Measurements from ENCODE around the gene NRG4.
"Not testable (repeated sequence)": the region's sequence is repeated elsewhere in the genome, so short reads cannot be mapped to it uniquely, and the experiment has no call there.

NRG4 gene

DNA sequence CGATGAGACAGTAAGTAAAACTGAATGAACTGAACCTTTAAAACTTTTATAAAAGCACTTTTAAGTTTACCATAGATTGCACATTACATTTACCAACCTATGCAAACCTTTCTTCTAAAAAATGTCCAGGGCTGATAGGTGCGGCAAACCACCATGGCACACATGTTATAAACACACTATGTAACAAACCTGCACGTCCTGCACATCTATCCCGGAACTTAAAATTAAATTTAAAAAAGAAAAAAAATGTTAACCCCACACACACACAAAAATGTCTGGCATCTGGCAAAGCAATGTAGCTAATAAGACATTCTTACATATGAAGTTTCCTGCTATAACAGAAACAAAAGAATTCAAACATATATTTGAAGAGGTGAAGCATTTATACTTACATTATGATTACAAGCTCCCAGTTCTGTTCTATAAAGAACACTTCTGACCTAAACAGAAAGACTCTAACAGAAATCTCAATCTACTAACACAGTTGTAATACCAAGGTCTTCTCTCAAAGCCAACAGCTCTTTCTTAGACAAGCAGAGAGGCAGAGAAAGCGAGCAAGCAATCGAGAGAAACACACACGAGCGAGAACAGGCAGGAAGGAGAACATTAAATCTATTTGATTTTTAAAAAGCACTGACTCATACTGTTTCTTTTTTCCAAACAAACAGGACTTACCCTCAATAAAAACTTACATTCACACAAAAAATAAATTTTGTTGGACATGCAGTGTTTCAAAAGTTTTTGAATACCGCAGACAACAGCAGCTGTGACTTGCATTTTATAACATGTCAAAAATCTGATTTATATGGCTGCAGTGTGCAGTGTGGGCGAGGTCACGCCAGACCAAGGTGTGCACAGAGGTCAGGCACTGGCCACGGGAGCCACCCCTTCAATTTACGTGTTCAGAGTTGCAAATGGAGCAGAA lies at the start of gene NRG4:
TSS of gene NRG4 (minus strand) at position 798 of the 925 bp plus-strand sequence. CDS start 1,194 bp downstream, outside the sequence.
- DNase-seq, result no peak

- no peak for DNase-seq
These were observed 49.5 kb upstream of the NRG4 start for GRCh38 chr15:76061700-76062099.

GRCh38 chr15:76060118-76060989 lies 48.1 kb upstream of the NRG4 start:
- no peak for DNase-seq

DNA sequence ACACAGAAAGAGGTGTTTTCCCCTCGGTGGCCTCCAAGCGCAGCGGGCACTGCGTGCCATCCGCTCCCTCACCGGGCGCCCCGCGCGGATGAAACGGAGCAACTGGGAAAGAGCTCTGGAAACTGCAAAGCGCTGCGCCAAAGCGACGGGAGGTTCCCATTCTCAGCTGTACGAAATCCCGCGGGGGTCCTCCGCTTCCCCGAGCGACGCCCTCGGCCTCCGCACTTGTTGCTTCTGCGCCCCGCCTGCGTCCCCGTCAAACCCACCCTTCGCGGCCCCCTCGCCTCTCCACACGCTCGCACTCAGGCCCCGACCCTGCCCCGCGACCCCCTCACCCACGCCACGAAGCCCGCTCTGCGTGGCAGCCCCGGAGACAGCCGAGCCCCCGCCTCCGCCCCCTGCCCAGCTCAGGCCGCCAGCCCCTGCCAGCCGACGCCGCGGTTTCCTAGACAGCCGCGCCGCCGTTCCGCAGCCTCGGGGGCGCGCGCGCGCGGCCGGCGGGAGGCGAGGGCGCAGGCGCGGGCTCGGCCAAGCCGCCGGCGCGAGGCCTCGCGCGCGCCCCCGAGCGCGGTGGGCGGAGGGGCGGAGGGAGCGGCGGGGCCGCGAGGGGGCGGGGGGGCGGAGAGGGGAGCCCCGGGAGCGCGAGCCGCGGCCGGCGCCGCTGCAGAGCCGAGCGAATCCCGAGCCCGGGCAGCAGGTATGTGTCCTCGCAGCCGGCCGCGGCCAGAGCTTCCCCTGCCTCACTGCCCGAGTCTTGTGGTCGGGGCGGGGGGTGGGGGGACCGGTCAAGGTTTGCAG lies 47.3 kb upstream of the NRG4 start, which contains the start of gene TMEM266:
TSS of gene TMEM266 (plus strand) at position 666 of the 798 bp plus-strand sequence. CDS start 74,279 bp downstream, outside the sequence.
- DNase-seq, result peak; percentile 34

- no peak for DNase-seq
These were observed 46.6 kb upstream of the NRG4 start for GRCh38 chr15:76058714-76059319.

DNA sequence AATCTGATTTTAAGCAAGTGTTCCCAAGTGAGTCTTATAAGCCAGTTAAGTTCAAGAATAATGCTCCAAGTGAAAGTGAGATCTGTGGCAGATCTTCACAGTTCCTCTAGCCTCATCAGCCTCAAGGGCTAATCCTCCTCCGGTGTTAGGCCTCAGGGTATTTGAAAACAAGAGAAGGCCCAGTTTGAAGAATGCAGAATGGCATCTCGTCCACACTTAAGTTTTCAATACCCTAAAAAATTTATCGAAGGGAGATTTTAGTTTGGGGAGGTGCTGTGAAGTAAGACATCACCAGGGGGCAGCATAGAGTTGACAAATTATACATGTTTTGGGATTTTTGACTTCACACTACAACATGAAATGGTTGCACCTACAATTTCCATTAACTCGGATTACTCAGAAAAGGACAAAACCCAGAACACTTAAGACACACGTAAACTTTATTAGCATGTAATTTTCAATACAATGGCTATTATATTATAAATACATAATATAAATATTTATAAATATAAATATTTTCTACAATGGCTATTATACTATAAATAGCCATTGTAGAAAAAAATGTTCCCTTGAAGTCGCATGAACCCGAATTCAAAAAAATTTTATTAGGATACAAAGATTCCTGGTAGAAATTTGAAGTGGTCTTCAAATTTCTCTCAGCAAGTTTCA lies 45.2 kb upstream of the NRG4 start:
- DNase-seq, result peak; percentile 37

GRCh38 chr15:76056931-76057330 lies 44.7 kb upstream of the NRG4 start:
- no peak for DNase-seq

DNA sequence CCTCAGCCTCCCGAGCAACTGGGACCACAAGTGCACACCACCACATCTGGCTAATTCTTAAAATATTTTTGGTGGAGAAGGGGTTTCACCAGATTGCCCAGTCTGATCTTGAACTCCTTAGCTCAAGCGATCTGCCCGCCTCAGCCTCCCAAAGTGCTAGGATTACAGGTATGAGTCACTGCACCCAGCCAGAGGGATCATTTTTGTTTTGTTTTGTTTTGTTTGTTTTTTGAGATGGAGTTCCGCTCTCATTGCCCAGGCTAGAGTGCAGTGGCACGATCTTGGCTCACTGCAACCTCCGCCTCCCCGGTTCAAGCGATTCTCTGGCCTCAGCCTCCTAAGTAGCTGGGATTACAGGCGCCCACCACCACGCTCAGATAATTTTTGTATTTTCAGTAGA lies 42.0 kb upstream of the NRG4 start:
- DNase-seq, result not testable (repeated sequence)

GRCh38 chr15:76038512-76038911 lies 26.3 kb upstream of the NRG4 start:
- no peak for DNase-seq

GRCh38 chr15:76035593-76035992 lies 23.4 kb upstream of the NRG4 start:
- DNase-seq, result no peak

DNA sequence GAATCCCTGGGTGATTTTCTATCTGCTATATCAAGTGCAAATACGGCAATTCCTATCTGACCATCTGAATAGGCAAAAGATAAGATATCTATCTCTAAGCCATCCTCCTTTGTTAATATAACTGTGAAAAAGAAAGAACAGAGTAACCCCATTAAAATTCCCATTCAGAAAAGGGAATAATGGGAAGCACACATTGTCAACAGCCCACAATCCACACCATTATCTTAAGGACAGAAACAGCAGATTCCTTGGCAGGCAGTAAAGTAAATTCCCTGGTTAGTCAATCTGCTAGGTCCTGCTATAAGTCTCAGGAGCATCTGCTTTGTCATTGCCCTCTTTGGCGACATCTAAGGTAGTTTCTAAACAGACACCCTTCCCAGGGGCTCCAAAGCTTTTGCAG lies 21.9 kb upstream of the NRG4 start:
- no peak for DNase-seq

GRCh38 chr15:76033438-76033837 lies 21.2 kb upstream of the NRG4 start:
- DNase-seq, result no peak

GRCh38 chr15:76032046-76032445 lies 19.8 kb upstream of the NRG4 start:
- DNase-seq, result no peak

GRCh38 chr15:76024021-76024768 lies 12.0 kb upstream of the NRG4 start:
- no peak for DNase-seq

- not testable (repeated sequence) for DNase-seq
These were observed 1.2 kb upstream of the NRG4 start for GRCh38 chr15:76013470-76013869.

DNA sequence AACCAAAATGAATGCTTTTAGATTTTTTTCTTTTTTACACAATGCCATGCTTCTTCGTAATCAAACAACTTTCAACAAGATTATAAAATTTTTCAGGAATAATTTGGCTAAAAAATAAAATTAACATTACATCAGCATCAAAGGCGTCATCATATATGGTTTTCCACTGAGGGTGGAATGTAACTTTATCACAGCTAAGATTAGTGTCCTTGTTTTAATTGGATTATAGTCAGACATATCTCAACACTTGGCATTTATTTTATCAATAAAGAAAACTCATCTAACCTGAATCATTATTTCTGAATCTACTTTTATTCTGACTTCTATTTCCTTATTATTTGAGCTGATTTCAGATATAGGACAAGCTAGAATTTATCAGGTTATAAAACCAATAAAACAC lies 1.6 kb downstream of the NRG4 start:
- no peak for DNase-seq

- DNase-seq, result no peak
These were observed 6.0 kb downstream of the NRG4 start for GRCh38 chr15:76006136-76006778.

GRCh38 chr15:76003364-76003763 lies 8.9 kb downstream of the NRG4 start:
- DNase-seq, result no peak

- no peak for DNase-seq
These were observed 16.6 kb downstream of the NRG4 start for GRCh38 chr15:75995611-75996010.

GRCh38 chr15:75994220-75994619 lies 18.0 kb downstream of the NRG4 start:
- DNase-seq, result no peak

Data from activated CD4-positive, CD25-positive, alpha-beta regulatory T cell treated with anti-CD3 and anti-CD28 coated beads, Interleukin-2, amount 50 U/mL, for 72 hours (primary cell).